ENCODE results near the gene PTK6. TPM values are rescaled to one million over a fixed set of nuclear protein-coding genes. Genes with fewer than 3 reads are reported as not detected.

The PTK6 gene
- total RNA-seq, 2 donors from 2014 or later = 0.56 TPM; not detected in 1

DNA sequence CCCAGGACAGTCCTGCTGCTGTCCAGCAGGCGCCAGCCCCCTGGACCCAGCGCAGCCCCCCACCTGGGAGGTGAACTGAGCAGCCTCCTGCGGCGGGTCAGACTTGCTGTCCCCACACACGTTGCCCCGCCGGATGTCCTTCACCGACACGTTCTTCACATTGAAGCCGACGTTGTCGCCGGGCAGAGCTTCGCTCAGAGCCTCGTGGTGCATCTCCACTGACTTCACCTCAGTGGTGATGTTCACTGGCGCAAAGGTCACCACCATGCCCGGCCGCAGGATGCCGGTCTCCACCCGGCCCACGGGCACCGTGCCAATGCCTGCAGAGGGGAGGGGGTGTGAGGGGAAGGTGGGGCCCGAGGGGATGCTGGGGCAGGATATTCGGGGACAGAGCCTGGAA, 46.8 kb downstream of the PTK6 start:
- H3K27me3 ChIP-seq (replicated peaks; ENCODE audit: insufficient read depth) = peaks cover 7% of the 10 kb centered on the region
- TF ChIP-seq, protein P1, sequence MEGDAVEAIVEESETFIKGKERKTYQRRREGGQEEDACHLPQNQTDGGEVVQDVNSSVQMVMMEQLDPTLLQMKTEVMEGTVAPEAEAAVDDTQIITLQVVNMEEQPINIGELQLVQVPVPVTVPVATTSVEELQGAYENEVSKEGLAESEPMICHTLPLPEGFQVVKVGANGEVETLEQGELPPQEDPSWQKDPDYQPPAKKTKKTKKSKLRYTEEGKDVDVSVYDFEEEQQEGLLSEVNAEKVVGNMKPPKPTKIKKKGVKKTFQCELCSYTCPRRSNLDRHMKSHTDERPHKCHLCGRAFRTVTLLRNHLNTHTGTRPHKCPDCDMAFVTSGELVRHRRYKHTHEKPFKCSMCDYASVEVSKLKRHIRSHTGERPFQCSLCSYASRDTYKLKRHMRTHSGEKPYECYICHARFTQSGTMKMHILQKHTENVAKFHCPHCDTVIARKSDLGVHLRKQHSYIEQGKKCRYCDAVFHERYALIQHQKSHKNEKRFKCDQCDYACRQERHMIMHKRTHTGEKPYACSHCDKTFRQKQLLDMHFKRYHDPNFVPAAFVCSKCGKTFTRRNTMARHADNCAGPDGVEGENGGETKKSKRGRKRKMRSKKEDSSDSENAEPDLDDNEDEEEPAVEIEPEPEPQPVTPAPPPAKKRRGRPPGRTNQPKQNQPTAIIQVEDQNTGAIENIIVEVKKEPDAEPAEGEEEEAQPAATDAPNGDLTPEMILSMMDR (IDR thresholded peaks at IDR 0.05) = no peak
- ATAC-seq (ENCODE audit: insufficient number of reproducible peaks, low FRiP score, low read depth) = no peak
- no peak overlapping the region for H3K27ac ChIP-seq
- H3K36me3 ChIP-seq = no peaks in the 10 kb centered on the region
- H3K4me1 ChIP-seq (ENCODE audit: control insufficient read depth in 1 of 2, low read depth in 2 of 2) = no peaks in the 10 kb centered on the region
- H3K9me3 ChIP-seq = no peaks in the 10 kb centered on the region
- H3K4me3 ChIP-seq = no peak overlapping the region
- no peak for DNase-seq (ENCODE audit: low spot score)

DNA sequence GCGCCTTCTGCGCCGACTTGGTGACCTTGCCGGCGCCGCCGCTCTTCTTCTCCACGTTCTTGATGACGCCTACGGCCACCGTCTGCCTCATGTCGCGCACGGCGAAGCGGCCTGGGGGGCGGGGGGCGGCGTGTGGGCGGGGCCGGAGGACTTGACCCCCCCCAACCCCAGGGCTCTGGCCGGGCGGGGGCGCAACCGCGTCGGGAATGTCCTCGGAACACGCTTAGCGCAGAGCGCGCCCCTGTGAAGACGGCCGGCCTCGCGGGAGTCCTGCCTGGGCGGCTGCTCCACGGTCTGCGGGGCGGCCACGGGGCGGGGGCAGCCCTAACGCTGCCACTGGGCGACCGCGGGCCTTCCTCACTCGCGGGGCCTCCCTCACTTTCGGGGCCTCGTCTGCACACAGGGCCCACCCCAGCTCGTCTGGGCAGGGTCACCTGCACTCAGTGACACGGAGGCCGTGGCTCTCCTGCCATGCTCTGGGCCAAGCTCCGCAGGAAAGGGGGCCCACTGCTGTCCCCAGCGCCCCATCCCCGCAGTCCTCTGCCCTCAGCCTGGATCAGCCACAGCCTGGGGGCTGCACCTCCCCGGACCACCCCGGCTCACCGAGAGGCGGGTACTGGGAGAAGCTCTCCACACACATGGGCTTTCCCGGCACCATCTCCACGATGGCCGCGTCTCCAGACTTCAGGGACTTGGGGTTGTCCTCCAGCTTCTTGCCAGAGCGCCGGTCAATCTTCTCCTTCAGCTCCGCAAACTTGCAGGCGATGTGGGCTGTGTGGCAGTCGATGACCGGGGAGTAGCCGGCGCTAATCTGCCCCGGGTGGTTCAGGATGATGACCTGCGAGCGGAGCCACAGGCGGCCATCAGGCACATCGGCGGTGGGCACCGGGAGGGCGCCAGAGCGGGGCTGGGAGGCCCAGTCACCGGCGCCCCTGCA, 48.6 kb downstream of the PTK6 start:
- Histone ChIP-seq H3K9me3 (no peaks in the 10 kb centered on the region), H3K4me3 (no peak overlapping the region), H3K27me3 (replicated peaks; ENCODE audit: insufficient read depth) (peaks cover 7% of the 10 kb centered on the region), H3K36me3 (no peaks in the 10 kb centered on the region), H3K4me1 (ENCODE audit: control insufficient read depth in 1 of 2, low read depth in 2 of 2) (no peaks in the 10 kb centered on the region), H3K27ac (no peak overlapping the region)
- DNase-seq (ENCODE audit: low spot score) = no peak
- no peak for ATAC-seq (ENCODE audit: insufficient number of reproducible peaks, low FRiP score, low read depth)
- TF ChIP-seq, protein P1 (IDR thresholded peaks at IDR 0.05) = no peak

DNA sequence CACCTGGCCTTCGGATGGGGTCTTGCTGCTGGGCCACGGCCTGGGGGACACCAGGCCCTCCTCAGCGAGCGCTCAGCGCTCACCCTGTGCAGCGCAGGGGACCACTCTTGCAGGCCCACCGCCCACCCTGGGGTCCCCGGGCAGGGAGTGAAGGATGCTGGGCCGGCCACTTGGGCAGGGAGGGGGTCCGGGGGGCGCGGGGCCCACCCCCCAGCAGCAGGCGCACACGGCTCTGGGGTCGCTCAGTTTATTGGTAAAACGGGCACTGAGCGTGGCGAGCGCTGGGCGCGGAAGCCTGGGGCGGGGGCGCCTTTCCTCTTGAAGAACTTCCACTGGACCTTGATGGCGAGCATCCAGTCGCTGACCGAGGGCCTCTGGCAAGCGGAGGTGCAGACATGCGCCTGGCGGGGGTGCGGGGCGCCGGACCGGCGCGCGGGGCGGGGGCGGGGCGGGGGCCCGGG, 49.4 kb downstream of the PTK6 start:
- ATAC-seq (ENCODE audit: insufficient number of reproducible peaks, low FRiP score, low read depth) = no peak
- H3K4me3 ChIP-seq = no peak overlapping the region

DNA sequence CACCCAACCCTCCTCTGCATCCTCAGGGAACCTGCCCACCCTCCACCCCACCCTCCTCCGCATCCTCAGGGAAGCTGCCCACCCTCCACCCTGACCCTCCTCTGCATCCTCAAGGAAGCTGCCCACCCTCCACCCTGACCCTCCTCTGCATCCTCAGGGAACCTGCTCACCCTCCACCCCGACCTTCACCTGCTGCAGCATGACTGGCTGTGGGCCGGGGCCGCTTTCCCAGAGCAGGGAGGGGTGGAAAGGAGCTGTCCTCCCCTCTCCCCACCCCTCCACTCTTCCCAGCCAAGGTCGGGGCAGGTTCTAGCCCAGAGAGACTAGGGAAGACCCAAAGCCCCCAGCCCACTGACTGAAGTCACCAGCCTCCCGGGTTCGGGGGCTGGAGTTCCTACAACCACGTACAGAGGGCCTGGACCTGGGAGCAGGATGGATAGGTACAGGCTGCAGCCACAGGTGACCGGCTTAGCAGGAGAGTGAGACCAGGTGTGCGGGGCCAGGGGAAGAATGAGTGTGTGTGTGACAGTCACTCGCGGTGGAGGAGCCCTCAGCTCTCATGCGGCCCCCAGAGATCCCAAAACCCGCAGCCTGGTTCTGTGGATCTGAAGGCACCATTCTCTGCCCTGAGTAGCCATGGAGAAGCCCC, 49.9 kb downstream of the PTK6 start:
- no peaks in the 10 kb centered on the region for H3K36me3 ChIP-seq
- H3K4me3 ChIP-seq = no peak overlapping the region
- TF ChIP-seq, protein P1 (IDR thresholded peaks at IDR 0.05) = no peak
- H3K27me3 ChIP-seq (replicated peaks; ENCODE audit: insufficient read depth) = peaks cover 7% of the 10 kb centered on the region
- H3K4me1 ChIP-seq (ENCODE audit: control insufficient read depth in 1 of 2, low read depth in 2 of 2) = no peaks in the 10 kb centered on the region
- ATAC-seq (ENCODE audit: insufficient number of reproducible peaks, low FRiP score, low read depth) (no peak), DNase-seq (ENCODE audit: low spot score) (no peak)
- H3K27ac ChIP-seq = no peak overlapping the region
- H3K9me3 ChIP-seq = no peaks in the 10 kb centered on the region

More for the DNA sequence above, 49.4 kb downstream of the PTK6 start:
- H3K4me1 ChIP-seq (ENCODE audit: control insufficient read depth in 1 of 2, low read depth in 2 of 2) = no peaks in the 10 kb centered on the region
- DNase-seq (ENCODE audit: low spot score) = no peak
- TF ChIP-seq, protein P1 (IDR thresholded peaks at IDR 0.05) = no peak
- H3K27ac ChIP-seq = no peak overlapping the region
- no peaks in the 10 kb centered on the region for H3K9me3 ChIP-seq
- H3K27me3 ChIP-seq (replicated peaks; ENCODE audit: insufficient read depth) = peaks cover 7% of the 10 kb centered on the region
- H3K36me3 ChIP-seq = no peaks in the 10 kb centered on the region

DNA sequence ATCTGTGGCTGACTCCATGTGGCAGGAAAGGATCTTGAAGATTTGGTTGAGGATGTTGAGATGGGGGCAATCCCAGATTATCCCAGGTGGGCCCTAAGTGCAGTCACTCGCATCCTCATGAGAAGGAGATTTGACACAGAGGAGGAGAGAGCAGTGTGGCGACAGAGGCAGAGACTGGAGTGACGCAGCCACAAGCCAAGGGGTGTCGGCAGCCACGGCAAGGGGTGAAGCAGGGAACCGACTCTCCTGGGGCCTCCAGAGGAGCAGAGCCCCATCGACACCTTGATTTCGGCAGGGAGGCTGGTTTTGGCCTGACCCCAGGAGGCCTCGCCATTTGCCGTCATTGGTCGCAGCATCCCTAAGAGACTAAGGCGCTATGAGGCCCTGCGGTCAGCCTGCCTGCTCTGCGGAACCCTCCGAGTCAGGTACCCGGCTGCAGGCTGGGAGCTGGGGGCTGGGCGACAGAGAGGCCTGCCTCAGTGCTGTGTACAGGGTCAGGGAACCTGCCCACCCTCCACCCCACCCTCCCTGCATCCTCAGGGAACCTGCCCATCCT, 50.8 kb downstream of the PTK6 start:
- Histone ChIP-seq H3K27ac (no peak overlapping the region), H3K9me3 (no peaks in the 10 kb centered on the region), H3K4me1 (ENCODE audit: control insufficient read depth in 1 of 2, low read depth in 2 of 2) (no peaks in the 10 kb centered on the region), H3K36me3 (no peaks in the 10 kb centered on the region), H3K4me3 (no peak overlapping the region), H3K27me3 (replicated peaks; ENCODE audit: insufficient read depth) (peaks cover 7% of the 10 kb centered on the region)
- no peak for DNase-seq (ENCODE audit: low spot score)
- TF ChIP-seq, protein P1 (IDR thresholded peaks at IDR 0.05) = no peak
- ATAC-seq (ENCODE audit: insufficient number of reproducible peaks, low FRiP score, low read depth) = no peak
